Measurements from ENCODE around the gene SAT2. TPM values are rescaled to one million over a fixed set of nuclear protein-coding genes. Genes with fewer than 3 reads are reported as not detected.

The SAT2 gene
- total and polyA plus RNA-seq, 2 experiments from 2014 or later = 56.7 to 69.4 TPM

DNA sequence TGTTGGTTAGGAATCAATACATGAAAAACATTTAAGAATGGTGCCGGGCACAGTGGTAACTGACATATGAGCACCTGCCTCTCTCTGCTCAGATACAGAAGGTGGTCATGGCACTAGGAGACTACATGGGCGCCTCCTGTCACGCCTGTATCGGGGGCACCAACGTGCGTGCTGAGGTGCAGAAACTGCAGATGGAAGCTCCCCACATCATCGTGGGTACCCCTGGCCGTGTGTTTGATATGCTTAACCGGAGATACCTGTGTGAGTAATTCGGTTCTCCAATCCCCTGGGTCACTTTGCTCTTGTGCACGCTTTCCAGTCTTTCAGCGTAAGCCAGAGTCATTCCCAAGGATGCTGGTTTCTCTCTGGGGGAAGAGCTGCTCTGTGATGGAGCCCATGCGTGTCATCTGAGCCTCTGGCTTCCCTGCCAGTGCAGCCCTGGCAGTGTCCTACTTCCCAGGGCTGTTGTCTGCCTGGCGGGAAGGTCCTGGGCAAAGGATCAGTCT lies 51.1 kb downstream of the SAT2 start:
- no peak overlapping the region for H2AFZ ChIP-seq
- peaks cover 53% of the 10 kb centered on the region for H3K79me2 ChIP-seq (replicated peaks; ENCODE audit: insufficient read depth)
- Mint-ChIP-seq H3K27ac (peak overlapping the region; percentile 86), H3K27me3 (ENCODE audit: insufficient read depth, low read depth, poor library complexity) (peaks cover 56% of the 10 kb centered on the region), H3K9me3 (peaks cover 16% of the 10 kb centered on the region; the same call in 2 of the 3 replicates), H3K4me3 (peak overlapping the region; percentile 90), H3K4me1 (peaks cover 64% of the 10 kb centered on the region), H3K36me3 (ENCODE audit: low read depth) (peaks cover 90% of the 10 kb centered on the region)
- no peak overlapping the region for H3K4me3 ChIP-seq
- DNase-seq (ENCODE audit: low spot score) = no peak
- TF ChIP-seq ZNF331 (CRISPR knock-in tag; IDR thresholded peaks at IDR 0.05; ENCODE audit: low read depth) = no peak
- peaks cover 40% of the 10 kb centered on the region for H4K20me1 ChIP-seq (replicated peaks; ENCODE audit: insufficient read depth)
- H3K4me2 ChIP-seq = no peak overlapping the region
- no peak for ATAC-seq
- peaks cover 46% of the 10 kb centered on the region for H3K36me3 ChIP-seq (ENCODE audit: insufficient read depth)
- peak overlapping the region; percentile 97 for H3K27ac ChIP-seq (ENCODE audit: low read depth)
- H3K27me3 ChIP-seq (ENCODE audit: insufficient read depth) = no peaks in the 10 kb centered on the region
- no peaks in the 10 kb centered on the region for H3K9me2 ChIP-seq (ENCODE audit: insufficient read depth)
- peaks cover 37% of the 10 kb centered on the region for H3K4me1 ChIP-seq (ENCODE audit: insufficient read depth)
- H3F3A ChIP-seq (replicated peaks; ENCODE audit: low read depth) = peaks cover 80% of the 10 kb centered on the region

Small RNA genes within 50 kb of the gene (small RNA-seq; reads per million reads assigned to genes)
- gene CD68 (ENCODE audit: low replicate concordance) = not detected
- not detected for gene SNORD10 (ENCODE audit: low replicate concordance)

Other genes starting within 250 kb of the SAT2 start
- gene TNK1, start 246.7 kb downstream of the SAT2 start, total RNA-seq (2014; rRNA removed; shearing (Covaris generic)) = 8.9 and 15.0 TPM in 2 replicates
- 6.1 TPM in 2 replicates for gene TNK1, start 246.7 kb downstream of the SAT2 start, polyA plus RNA-seq (2016; fragmentation: Nextera tagmentation; extraction: Ambion mirVana)
- 34.3 and 41.7 TPM in 2 replicates for gene PLSCR3, start 233.3 kb downstream of the SAT2 start, total RNA-seq (2014; rRNA removed; shearing (Covaris generic))
- gene PLSCR3, start 233.3 kb downstream of the SAT2 start, polyA plus RNA-seq (2016; fragmentation: Nextera tagmentation; extraction: Ambion mirVana) = 29.5 and 30.0 TPM in 2 replicates
- 127 and 138 TPM in 2 replicates for gene TMEM256, start 223.7 kb downstream of the SAT2 start, total RNA-seq (2014; rRNA removed; shearing (Covaris generic))
- 197 and 227 TPM in 2 replicates for gene TMEM256, start 223.7 kb downstream of the SAT2 start, polyA plus RNA-seq (2016; fragmentation: Nextera tagmentation; extraction: Ambion mirVana)
- gene NLGN2, start 220.0 kb downstream of the SAT2 start, total RNA-seq (2014; rRNA removed; shearing (Covaris generic)) = 26.8 and 38.7 TPM in 2 replicates
- gene NLGN2, start 220.0 kb downstream of the SAT2 start, polyA plus RNA-seq (2016; fragmentation: Nextera tagmentation; extraction: Ambion mirVana) = 14.4 TPM in 2 replicates
- not detected in 2 replicates for gene SPEM1, start 207.5 kb downstream of the SAT2 start, total RNA-seq (2014; rRNA removed; shearing (Covaris generic))
- not detected in 2 replicates for gene SPEM1, start 207.5 kb downstream of the SAT2 start, polyA plus RNA-seq (2016; fragmentation: Nextera tagmentation; extraction: Ambion mirVana)
- not detected in 2 replicates for gene SPEM2, start 202.2 kb downstream of the SAT2 start, total RNA-seq (2014; rRNA removed; shearing (Covaris generic))
- gene SPEM2, start 202.2 kb downstream of the SAT2 start, polyA plus RNA-seq (2016; fragmentation: Nextera tagmentation; extraction: Ambion mirVana) = not detected in 2 replicates
- not detected in 2 replicates for gene SPEM3, start 199.0 kb downstream of the SAT2 start, total RNA-seq (2014; rRNA removed; shearing (Covaris generic))
- gene SPEM3, start 199.0 kb downstream of the SAT2 start, polyA plus RNA-seq (2016; fragmentation: Nextera tagmentation; extraction: Ambion mirVana) = not detected in 2 replicates
- gene TMEM102, start 192.4 kb downstream of the SAT2 start, total RNA-seq (2014; rRNA removed; shearing (Covaris generic)) = 15.1 and 23.2 TPM in 2 replicates
- 6.1 and 6.4 TPM in 2 replicates for gene TMEM102, start 192.4 kb downstream of the SAT2 start, polyA plus RNA-seq (2016; fragmentation: Nextera tagmentation; extraction: Ambion mirVana)
- gene FGF11, start 188.3 kb downstream of the SAT2 start, total RNA-seq (2014; rRNA removed; shearing (Covaris generic)) = 16.6 TPM in 2 replicates
- 11.1 and 13.3 TPM in 2 replicates for gene FGF11, start 188.3 kb downstream of the SAT2 start, polyA plus RNA-seq (2016; fragmentation: Nextera tagmentation; extraction: Ambion mirVana)
- gene CHRNB1, start 182.8 kb downstream of the SAT2 start, total RNA-seq (2014; rRNA removed; shearing (Covaris generic)) = 11.2 and 12.0 TPM in 2 replicates
- 10.0 and 11.1 TPM in 2 replicates for gene CHRNB1, start 182.8 kb downstream of the SAT2 start, polyA plus RNA-seq (2016; fragmentation: Nextera tagmentation; extraction: Ambion mirVana)
- 6.9 and 11.2 TPM in 2 replicates for gene ZBTB4, start 148.2 kb downstream of the SAT2 start, total RNA-seq (2014; rRNA removed; shearing (Covaris generic))
- 3.6 and 4.2 TPM in 2 replicates for gene ZBTB4, start 148.2 kb downstream of the SAT2 start, polyA plus RNA-seq (2016; fragmentation: Nextera tagmentation; extraction: Ambion mirVana)
- not detected in 2 replicates for gene SLC35G6, start 146.4 kb downstream of the SAT2 start, total RNA-seq (2014; rRNA removed; shearing (Covaris generic))
- gene SLC35G6, start 146.4 kb downstream of the SAT2 start, polyA plus RNA-seq (2016; fragmentation: Nextera tagmentation; extraction: Ambion mirVana) = 0.16 TPM in 1 of 2 replicates, not detected in the other
- 136 and 151 TPM in 2 replicates for gene POLR2A, start 143.5 kb downstream of the SAT2 start, total RNA-seq (2014; rRNA removed; shearing (Covaris generic))
- 56.8 and 58.1 TPM in 2 replicates for gene POLR2A, start 143.5 kb downstream of the SAT2 start, polyA plus RNA-seq (2016; fragmentation: Nextera tagmentation; extraction: Ambion mirVana)
- 1.6 and 6.0 TPM in 2 replicates for gene TNFSF12, start 78.8 kb downstream of the SAT2 start, total RNA-seq (2014; rRNA removed; shearing (Covaris generic))
- 3.5 and 5.1 TPM in 2 replicates for gene TNFSF12, start 78.8 kb downstream of the SAT2 start, polyA plus RNA-seq (2016; fragmentation: Nextera tagmentation; extraction: Ambion mirVana)
- 1.5 TPM in 1 of 2 replicates, not detected in the other for gene TNFSF13, start 69.1 kb downstream of the SAT2 start, total RNA-seq (2014; rRNA removed; shearing (Covaris generic))
- gene TNFSF13, start 69.1 kb downstream of the SAT2 start, polyA plus RNA-seq (2016; fragmentation: Nextera tagmentation; extraction: Ambion mirVana) = 1.9 and 2.2 TPM in 2 replicates
- 125 and 138 TPM in 2 replicates for gene SENP3, start 65.9 kb downstream of the SAT2 start, total RNA-seq (2014; rRNA removed; shearing (Covaris generic))
- 5.5 and 6.5 TPM in 2 replicates for gene SENP3, start 65.9 kb downstream of the SAT2 start, polyA plus RNA-seq (2016; fragmentation: Nextera tagmentation; extraction: Ambion mirVana)
- 0.62 TPM in 1 of 2 replicates, not detected in the other for gene CD68, start 48.2 kb downstream of the SAT2 start, total RNA-seq (2014; rRNA removed; shearing (Covaris generic))
- gene CD68, start 48.2 kb downstream of the SAT2 start, polyA plus RNA-seq (2016; fragmentation: Nextera tagmentation; extraction: Ambion mirVana) = not detected in 2 replicates
- 196 and 216 TPM in 2 replicates for gene MPDU1, start 44.0 kb downstream of the SAT2 start, total RNA-seq (2014; rRNA removed; shearing (Covaris generic))
- 65.1 and 65.8 TPM in 2 replicates for gene MPDU1, start 44.0 kb downstream of the SAT2 start, polyA plus RNA-seq (2016; fragmentation: Nextera tagmentation; extraction: Ambion mirVana)
- gene SOX15, start 37.7 kb downstream of the SAT2 start, total RNA-seq (2014; rRNA removed; shearing (Covaris generic)) = 23.6 and 43.0 TPM in 2 replicates
- 29.9 and 37.7 TPM in 2 replicates for gene SOX15, start 37.7 kb downstream of the SAT2 start, polyA plus RNA-seq (2016; fragmentation: Nextera tagmentation; extraction: Ambion mirVana)
- 20.3 and 24.4 TPM in 2 replicates for gene FXR2, start 12.9 kb downstream of the SAT2 start, total RNA-seq (2014; rRNA removed; shearing (Covaris generic))
- gene FXR2, start 12.9 kb downstream of the SAT2 start, polyA plus RNA-seq (2016; fragmentation: Nextera tagmentation; extraction: Ambion mirVana) = 8.6 and 10.9 TPM in 2 replicates
- 0.38 and 0.66 TPM in 2 replicates for gene SHBG, start 2.3 kb upstream of the SAT2 start, total RNA-seq (2014; rRNA removed; shearing (Covaris generic))
- 0.48 and 0.90 TPM in 2 replicates for gene SHBG, start 2.3 kb upstream of the SAT2 start, polyA plus RNA-seq (2016; fragmentation: Nextera tagmentation; extraction: Ambion mirVana)
- 11.2 and 14.9 TPM in 2 replicates for gene ATP1B2, start 23.1 kb upstream of the SAT2 start, total RNA-seq (2014; rRNA removed; shearing (Covaris generic))
- gene ATP1B2, start 23.1 kb upstream of the SAT2 start, polyA plus RNA-seq (2016; fragmentation: Nextera tagmentation; extraction: Ambion mirVana) = 33.1 and 35.3 TPM in 2 replicates
- 154 and 178 TPM in 2 replicates for gene TP53, start 59.7 kb upstream of the SAT2 start, total RNA-seq (2014; rRNA removed; shearing (Covaris generic))
- gene TP53, start 59.7 kb upstream of the SAT2 start, polyA plus RNA-seq (2016; fragmentation: Nextera tagmentation; extraction: Ambion mirVana) = 119 and 138 TPM in 2 replicates
- gene WRAP53, start 60.7 kb upstream of the SAT2 start, total RNA-seq (2014; rRNA removed; shearing (Covaris generic)) = 27.1 and 28.1 TPM in 2 replicates
- gene WRAP53, start 60.7 kb upstream of the SAT2 start, polyA plus RNA-seq (2016; fragmentation: Nextera tagmentation; extraction: Ambion mirVana) = 33.3 and 33.5 TPM in 2 replicates
- 7.7 and 11.5 TPM in 2 replicates for gene EFNB3, start 77.4 kb upstream of the SAT2 start, total RNA-seq (2014; rRNA removed; shearing (Covaris generic))
- 4.2 and 4.5 TPM in 2 replicates for gene EFNB3, start 77.4 kb upstream of the SAT2 start, polyA plus RNA-seq (2016; fragmentation: Nextera tagmentation; extraction: Ambion mirVana)
- 0.16 and 0.38 TPM in 2 replicates for gene DNAH2, start 89.9 kb upstream of the SAT2 start, total RNA-seq (2014; rRNA removed; shearing (Covaris generic))
- gene DNAH2, start 89.9 kb upstream of the SAT2 start, polyA plus RNA-seq (2016; fragmentation: Nextera tagmentation; extraction: Ambion mirVana) = not detected in 2 replicates
- 1.4 and 1.8 TPM in 2 replicates for gene KDM6B, start 206.4 kb upstream of the SAT2 start, total RNA-seq (2014; rRNA removed; shearing (Covaris generic))
- gene KDM6B, start 206.4 kb upstream of the SAT2 start, polyA plus RNA-seq (2016; fragmentation: Nextera tagmentation; extraction: Ambion mirVana) = 1.1 and 1.4 TPM in 2 replicates
- gene TMEM88, start 227.2 kb upstream of the SAT2 start, total RNA-seq (2014; rRNA removed; shearing (Covaris generic)) = 0.97 TPM in 1 of 2 replicates, not detected in the other
- gene TMEM88, start 227.2 kb upstream of the SAT2 start, polyA plus RNA-seq (2016; fragmentation: Nextera tagmentation; extraction: Ambion mirVana) = 0.43 and 0.58 TPM in 2 replicates
- 17.1 and 24.0 TPM in 2 replicates for gene NAA38, start 229.7 kb upstream of the SAT2 start, total RNA-seq (2014; rRNA removed; shearing (Covaris generic))
- gene NAA38, start 229.7 kb upstream of the SAT2 start, polyA plus RNA-seq (2016; fragmentation: Nextera tagmentation; extraction: Ambion mirVana) = 74.8 and 78.5 TPM in 2 replicates
- 5.6 and 8.4 TPM in 2 replicates for gene CYB5D1, start 230.2 kb upstream of the SAT2 start, total RNA-seq (2014; rRNA removed; shearing (Covaris generic))
- gene CYB5D1, start 230.2 kb upstream of the SAT2 start, polyA plus RNA-seq (2016; fragmentation: Nextera tagmentation; extraction: Ambion mirVana) = 2.7 and 3.5 TPM in 2 replicates

Measured in GM23338 (cell line).